AG10803 (cell line): ENCODE measurements around the gene IQCN.

Experiments used
- DNase-seq: peaks from one replicate; pipeline ENCODE4 v3.0.0; 2010; ENCODE audit warnings: low read depth
- H3K4me3 ChIP-seq: 2 replicates; pipeline ENCODE4 v1.5.1; 2011; ENCODE audit warnings: mild to moderate bottlenecking, low read length, control low read depth
- CTCF ChIP-seq: conservative IDR thresholded peaks from 2 replicates; pipeline ENCODE4 v1.5.1; 2011; ENCODE audit warnings: mild to moderate bottlenecking, low read length, control low read depth, inconsistent platforms

The IQCN gene

DNA sequence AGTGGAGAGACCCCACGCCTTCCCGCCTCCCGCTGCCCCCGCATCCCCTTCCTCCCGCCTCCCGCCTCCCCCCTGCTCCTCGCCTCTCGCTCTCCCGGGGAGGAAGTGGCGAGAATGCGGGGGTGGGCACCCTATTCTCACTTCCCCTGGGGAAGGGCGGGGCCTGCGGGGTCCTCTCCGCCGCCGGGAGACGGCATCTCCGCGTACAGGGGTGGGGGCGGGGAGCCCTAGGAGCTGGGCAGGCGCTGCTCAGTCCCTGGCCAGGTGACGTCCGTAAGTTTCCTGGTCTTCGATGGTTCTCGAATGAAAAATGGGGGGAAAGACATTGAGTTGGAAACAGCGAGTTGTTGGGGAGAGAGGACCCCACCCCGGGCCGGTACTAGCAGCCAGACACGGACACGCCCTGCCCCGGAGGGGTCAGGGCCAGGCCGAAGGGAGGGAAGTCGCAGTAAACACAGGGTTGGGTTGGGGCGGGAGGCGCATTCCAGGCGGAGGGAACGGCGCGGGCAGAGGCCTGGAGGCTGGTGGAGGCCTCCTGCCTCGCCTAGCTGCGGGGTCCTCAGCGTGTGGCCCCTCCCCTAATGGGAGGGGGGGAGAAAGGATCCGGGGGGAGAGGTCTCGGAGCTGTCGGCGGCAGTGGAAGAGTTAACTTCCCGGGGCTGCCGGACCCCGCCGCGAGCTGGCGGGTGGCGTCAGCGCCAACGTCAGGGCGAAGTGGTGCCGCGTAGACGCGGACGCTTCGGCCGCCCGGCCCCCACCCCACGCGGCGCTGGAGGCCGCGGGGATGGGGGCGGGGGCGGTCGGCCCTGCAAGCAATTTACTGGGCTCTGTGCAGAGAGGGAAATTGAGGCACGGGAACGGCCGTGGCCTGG lies 17.6 kb upstream of the IQCN start:
- TF ChIP-seq CTCF, result no peak
- H3K4me3 ChIP-seq, result peak overlapping the region; percentile 73
- peak; percentile 73 for DNase-seq

DNA sequence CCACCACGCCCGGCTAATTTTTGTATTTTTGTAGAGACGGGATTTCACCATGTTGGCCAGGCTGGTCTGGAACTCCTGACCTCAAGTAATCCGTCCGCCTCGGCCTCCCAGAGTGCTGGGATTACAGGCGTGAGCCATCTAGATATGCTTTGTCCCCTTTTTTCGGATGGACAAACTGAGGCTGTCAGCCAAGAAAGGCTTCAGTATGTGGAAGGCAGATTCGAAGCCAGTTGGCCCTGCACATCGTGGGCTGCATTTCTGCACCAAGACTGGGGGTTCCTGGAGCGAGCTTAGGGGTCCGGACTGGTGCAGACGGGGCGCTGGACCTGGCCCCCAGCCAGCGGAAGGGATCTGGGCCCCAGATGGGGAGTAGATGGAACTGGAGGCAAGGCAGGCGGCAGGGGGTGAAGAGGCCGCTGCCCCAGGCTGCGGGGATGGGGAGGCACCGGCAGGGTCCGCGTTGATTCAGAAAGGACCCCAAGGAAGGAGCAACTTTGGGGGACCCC lies 16.8 kb upstream of the IQCN start:
- no peak for TF ChIP-seq CTCF
- peak overlapping the region; percentile 73 for H3K4me3 ChIP-seq

GRCh38 chr19:18290302-18291018 lies 16.2 kb upstream of the IQCN start:
- no peak for DNase-seq
- TF ChIP-seq CTCF, result no peak
- no peak overlapping the region for H3K4me3 ChIP-seq

More for the DNA sequence above, 16.8 kb upstream of the IQCN start:
- DNase-seq, result no peak

GRCh38 chr19:18289471-18290301 lies 15.4 kb upstream of the IQCN start:
- no peak overlapping the region for H3K4me3 ChIP-seq
- no peak for DNase-seq
- no peak for TF ChIP-seq CTCF

GRCh38 chr19:18287836-18288772 lies 13.9 kb upstream of the IQCN start:
- H3K4me3 ChIP-seq, result no peak overlapping the region
- no peak for TF ChIP-seq CTCF
- DNase-seq, result no peak
